Measurements from ENCODE around the gene ALOX15.

DNA sequence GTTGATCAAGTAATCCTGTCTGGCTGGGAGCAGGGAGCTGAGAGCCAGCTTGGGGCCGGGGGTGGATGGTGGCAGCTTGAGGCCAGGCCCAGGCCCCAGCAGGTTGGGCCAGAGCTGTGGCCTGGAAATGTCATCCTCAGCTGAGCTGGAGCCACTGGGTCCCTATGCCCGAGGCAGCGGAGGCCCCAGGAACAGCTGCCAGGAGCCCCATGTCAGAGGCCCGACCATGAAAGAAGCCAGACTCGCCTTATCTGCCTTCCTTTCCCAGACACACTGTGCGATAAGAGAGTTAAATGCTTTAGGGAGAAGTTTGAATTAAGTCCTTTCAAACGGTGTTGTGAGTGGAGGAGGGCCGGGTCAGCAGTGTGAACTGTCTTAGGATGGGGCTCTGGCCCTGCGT lies 53.7 kb downstream of the ALOX15 start:
- TF ChIP-seq RFX1 (IDR thresholded peaks at IDR 0.05) (no peak), RAD21 (CRISPR knock-in tag; conservative IDR thresholded peaks at IDR 0.05 in 1 of 2, IDR thresholded peaks at IDR 0.05 in 1 of 2) (no peak), EP300 (IDR thresholded peaks at IDR 0.05; ENCODE audit: low read length) (no peak), POLR2A (conservative IDR thresholded peaks at IDR 0.05) (no peak), CEBPB (tag; IDR thresholded peaks at IDR 0.05) (no peak), CBFB (CRISPR knock-in tag; IDR thresholded peaks at IDR 0.05) (no peak), PML (IDR thresholded peaks at IDR 0.05; ENCODE audit: low read length) (no peak), BRD4 (IDR thresholded peaks at IDR 0.05) (no peak)
- TF ChIP-seq, protein P1, sequence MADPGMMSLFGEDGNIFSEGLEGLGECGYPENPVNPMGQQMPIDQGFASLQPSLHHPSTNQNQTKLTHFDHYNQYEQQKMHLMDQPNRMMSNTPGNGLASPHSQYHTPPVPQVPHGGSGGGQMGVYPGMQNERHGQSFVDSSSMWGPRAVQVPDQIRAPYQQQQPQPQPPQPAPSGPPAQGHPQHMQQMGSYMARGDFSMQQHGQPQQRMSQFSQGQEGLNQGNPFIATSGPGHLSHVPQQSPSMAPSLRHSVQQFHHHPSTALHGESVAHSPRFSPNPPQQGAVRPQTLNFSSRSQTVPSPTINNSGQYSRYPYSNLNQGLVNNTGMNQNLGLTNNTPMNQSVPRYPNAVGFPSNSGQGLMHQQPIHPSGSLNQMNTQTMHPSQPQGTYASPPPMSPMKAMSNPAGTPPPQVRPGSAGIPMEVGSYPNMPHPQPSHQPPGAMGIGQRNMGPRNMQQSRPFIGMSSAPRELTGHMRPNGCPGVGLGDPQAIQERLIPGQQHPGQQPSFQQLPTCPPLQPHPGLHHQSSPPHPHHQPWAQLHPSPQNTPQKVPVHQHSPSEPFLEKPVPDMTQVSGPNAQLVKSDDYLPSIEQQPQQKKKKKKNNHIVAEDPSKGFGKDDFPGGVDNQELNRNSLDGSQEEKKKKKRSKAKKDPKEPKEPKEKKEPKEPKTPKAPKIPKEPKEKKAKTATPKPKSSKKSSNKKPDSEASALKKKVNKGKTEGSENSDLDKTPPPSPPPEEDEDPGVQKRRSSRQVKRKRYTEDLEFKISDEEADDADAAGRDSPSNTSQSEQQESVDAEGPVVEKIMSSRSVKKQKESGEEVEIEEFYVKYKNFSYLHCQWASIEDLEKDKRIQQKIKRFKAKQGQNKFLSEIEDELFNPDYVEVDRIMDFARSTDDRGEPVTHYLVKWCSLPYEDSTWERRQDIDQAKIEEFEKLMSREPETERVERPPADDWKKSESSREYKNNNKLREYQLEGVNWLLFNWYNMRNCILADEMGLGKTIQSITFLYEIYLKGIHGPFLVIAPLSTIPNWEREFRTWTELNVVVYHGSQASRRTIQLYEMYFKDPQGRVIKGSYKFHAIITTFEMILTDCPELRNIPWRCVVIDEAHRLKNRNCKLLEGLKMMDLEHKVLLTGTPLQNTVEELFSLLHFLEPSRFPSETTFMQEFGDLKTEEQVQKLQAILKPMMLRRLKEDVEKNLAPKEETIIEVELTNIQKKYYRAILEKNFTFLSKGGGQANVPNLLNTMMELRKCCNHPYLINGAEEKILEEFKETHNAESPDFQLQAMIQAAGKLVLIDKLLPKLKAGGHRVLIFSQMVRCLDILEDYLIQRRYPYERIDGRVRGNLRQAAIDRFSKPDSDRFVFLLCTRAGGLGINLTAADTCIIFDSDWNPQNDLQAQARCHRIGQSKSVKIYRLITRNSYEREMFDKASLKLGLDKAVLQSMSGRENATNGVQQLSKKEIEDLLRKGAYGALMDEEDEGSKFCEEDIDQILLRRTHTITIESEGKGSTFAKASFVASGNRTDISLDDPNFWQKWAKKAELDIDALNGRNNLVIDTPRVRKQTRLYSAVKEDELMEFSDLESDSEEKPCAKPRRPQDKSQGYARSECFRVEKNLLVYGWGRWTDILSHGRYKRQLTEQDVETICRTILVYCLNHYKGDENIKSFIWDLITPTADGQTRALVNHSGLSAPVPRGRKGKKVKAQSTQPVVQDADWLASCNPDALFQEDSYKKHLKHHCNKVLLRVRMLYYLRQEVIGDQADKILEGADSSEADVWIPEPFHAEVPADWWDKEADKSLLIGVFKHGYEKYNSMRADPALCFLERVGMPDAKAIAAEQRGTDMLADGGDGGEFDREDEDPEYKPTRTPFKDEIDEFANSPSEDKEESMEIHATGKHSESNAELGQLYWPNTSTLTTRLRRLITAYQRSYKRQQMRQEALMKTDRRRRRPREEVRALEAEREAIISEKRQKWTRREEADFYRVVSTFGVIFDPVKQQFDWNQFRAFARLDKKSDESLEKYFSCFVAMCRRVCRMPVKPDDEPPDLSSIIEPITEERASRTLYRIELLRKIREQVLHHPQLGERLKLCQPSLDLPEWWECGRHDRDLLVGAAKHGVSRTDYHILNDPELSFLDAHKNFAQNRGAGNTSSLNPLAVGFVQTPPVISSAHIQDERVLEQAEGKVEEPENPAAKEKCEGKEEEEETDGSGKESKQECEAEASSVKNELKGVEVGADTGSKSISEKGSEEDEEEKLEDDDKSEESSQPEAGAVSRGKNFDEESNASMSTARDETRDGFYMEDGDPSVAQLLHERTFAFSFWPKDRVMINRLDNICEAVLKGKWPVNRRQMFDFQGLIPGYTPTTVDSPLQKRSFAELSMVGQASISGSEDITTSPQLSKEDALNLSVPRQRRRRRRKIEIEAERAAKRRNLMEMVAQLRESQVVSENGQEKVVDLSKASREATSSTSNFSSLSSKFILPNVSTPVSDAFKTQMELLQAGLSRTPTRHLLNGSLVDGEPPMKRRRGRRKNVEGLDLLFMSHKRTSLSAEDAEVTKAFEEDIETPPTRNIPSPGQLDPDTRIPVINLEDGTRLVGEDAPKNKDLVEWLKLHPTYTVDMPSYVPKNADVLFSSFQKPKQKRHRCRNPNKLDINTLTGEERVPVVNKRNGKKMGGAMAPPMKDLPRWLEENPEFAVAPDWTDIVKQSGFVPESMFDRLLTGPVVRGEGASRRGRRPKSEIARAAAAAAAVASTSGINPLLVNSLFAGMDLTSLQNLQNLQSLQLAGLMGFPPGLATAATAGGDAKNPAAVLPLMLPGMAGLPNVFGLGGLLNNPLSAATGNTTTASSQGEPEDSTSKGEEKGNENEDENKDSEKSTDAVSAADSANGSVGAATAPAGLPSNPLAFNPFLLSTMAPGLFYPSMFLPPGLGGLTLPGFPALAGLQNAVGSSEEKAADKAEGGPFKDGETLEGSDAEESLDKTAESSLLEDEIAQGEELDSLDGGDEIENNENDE (IDR thresholded peaks at IDR 0.05; ENCODE audit: low read depth, low read length) = no peak
- TF ChIP-seq, protein P2, sequence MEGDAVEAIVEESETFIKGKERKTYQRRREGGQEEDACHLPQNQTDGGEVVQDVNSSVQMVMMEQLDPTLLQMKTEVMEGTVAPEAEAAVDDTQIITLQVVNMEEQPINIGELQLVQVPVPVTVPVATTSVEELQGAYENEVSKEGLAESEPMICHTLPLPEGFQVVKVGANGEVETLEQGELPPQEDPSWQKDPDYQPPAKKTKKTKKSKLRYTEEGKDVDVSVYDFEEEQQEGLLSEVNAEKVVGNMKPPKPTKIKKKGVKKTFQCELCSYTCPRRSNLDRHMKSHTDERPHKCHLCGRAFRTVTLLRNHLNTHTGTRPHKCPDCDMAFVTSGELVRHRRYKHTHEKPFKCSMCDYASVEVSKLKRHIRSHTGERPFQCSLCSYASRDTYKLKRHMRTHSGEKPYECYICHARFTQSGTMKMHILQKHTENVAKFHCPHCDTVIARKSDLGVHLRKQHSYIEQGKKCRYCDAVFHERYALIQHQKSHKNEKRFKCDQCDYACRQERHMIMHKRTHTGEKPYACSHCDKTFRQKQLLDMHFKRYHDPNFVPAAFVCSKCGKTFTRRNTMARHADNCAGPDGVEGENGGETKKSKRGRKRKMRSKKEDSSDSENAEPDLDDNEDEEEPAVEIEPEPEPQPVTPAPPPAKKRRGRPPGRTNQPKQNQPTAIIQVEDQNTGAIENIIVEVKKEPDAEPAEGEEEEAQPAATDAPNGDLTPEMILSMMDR (IDR thresholded peaks at IDR 0.05 in 2 of 3, conservative IDR thresholded peaks at IDR 0.05 in 1 of 3; ENCODE audit: insufficient read depth in 2 of 3, low read depth in 1 of 3, low read length in 3 of 3) = no peak
- TF ChIP-seq, protein P3, sequence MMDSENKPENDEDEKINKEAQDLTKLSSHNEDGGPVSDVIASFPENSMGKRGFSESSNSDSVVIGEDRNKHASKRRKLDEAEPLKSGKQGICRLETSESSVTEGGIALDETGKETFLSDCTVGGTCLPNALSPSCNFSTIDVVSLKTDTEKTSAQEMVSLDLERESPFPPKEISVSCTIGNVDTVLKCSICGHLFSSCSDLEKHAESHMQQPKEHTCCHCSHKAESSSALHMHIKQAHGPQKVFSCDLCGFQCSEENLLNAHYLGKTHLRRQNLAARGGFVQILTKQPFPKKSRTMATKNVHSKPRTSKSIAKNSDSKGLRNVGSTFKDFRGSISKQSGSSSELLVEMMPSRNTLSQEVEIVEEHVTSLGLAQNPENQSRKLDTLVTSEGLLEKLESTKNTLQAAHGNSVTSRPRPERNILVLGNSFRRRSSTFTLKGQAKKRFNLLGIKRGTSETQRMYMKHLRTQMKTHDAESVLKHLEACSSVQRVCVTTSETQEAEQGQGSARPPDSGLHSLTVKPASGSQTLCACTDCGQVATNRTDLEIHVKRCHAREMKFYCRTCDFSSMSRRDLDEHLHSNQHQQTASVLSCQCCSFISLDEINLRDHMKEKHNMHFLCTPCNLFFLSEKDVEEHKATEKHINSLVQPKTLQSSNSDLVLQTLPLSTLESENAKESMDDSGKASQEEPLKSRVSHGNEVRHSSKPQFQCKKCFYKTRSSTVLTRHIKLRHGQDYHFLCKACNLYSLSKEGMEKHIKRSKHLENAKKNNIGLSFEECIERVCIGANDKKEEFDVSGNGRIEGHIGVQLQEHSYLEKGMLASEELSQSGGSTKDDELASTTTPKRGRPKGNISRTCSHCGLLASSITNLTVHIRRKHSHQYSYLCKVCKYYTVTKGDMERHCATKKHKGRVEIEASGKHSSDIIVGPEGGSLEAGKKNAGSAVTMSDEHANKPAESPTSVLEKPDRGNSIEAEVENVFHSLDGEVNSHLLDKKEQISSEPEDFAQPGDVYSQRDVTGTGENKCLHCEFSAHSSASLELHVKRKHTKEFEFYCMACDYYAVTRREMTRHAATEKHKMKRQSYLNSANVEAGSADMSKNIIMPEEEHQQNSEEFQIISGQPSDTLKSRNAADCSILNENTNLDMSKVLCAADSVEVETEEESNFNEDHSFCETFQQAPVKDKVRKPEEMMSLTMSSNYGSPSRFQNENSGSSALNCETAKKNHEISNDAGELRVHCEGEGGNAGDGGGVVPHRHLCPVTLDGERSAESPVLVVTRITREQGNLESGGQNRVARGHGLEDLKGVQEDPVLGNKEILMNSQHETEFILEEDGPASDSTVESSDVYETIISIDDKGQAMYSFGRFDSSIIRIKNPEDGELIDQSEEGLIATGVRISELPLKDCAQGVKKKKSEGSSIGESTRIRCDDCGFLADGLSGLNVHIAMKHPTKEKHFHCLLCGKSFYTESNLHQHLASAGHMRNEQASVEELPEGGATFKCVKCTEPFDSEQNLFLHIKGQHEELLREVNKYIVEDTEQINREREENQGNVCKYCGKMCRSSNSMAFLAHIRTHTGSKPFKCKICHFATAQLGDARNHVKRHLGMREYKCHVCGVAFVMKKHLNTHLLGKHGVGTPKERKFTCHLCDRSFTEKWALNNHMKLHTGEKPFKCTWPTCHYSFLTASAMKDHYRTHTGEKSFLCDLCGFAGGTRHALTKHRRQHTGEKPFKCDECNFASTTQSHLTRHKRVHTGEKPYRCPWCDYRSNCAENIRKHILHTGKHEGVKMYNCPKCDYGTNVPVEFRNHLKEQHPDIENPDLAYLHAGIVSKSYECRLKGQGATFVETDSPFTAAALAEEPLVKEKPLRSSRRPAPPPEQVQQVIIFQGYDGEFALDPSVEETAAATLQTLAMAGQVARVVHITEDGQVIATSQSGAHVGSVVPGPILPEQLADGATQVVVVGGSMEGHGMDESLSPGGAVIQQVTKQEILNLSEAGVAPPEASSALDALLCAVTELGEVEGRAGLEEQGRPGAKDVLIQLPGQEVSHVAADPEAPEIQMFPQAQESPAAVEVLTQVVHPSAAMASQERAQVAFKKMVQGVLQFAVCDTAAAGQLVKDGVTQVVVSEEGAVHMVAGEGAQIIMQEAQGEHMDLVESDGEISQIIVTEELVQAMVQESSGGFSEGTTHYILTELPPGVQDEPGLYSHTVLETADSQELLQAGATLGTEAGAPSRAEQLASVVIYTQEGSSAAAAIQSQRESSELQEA (IDR thresholded peaks at IDR 0.05; ENCODE audit: low read depth) = no peak

Measured in K562 (cell line).